SK-N-SH treated with all-trans-retinoic acid at 6 μM for 48 hours (cell line): ENCODE measurements around the gene NUP98.

ENCODE experiments used
- ATAC-seq: fragments of 200-7000 bp; cut with Tn5 transposase; 3 replicates; pipeline ENCODE4 v1.9.1; 2020; ENCODE audit warnings: mild to moderate bottlenecking, moderate library complexity
- BACH2 ChIP-seq: fragments of 250-450 bp; sonication (Bioruptor Pico); IDR thresholded peaks from 2 replicates; pipeline ENCODE4 v1.9.0; 2021; ENCODE audit warnings: mild to moderate bottlenecking, borderline replicate concordance
- CREB5 ChIP-seq: fragments of 250-450 bp; sonication (Bioruptor Pico); IDR thresholded peaks from 2 replicates; pipeline ENCODE4 v1.5.1; 2020; ENCODE audit warnings: low read depth, mild to moderate bottlenecking, moderate library complexity
- CSDC2 ChIP-seq: fragments of 250-450 bp; sonication (Bioruptor Pico); IDR thresholded peaks from 2 replicates; pipeline ENCODE4 v1.5.0; 2020; ENCODE audit warnings: mild to moderate bottlenecking, moderate library complexity
- ESRRG ChIP-seq: fragments of 250-450 bp; sonication (Bioruptor Pico); IDR thresholded peaks from 2 replicates; pipeline ENCODE4 v1.6.1; 2021; ENCODE audit warnings: mild to moderate bottlenecking
- GLIS3 ChIP-seq: fragments of 250-450 bp; sonication (Bioruptor Pico); IDR thresholded peaks from 2 replicates; pipeline ENCODE4 v1.5.0; 2020; ENCODE audit warnings: mild to moderate bottlenecking, moderate library complexity
- ISL1 ChIP-seq: fragments of 250-450 bp; sonication (Bioruptor Pico); IDR thresholded peaks from 2 replicates; pipeline ENCODE4 v2.1.2; 2022; ENCODE audit warnings: mild to moderate bottlenecking, moderate library complexity
- POU6F1 ChIP-seq: fragments of 250-450 bp; sonication (Bioruptor Pico); IDR thresholded peaks from 2 replicates; pipeline ENCODE4 v1.8.0; 2021; ENCODE audit warnings: low read depth, mild to moderate bottlenecking, moderate library complexity, borderline replicate concordance
- PPARA ChIP-seq: fragments of 250-450 bp; sonication (Bioruptor Pico); IDR thresholded peaks from 2 replicates; pipeline ENCODE4 v1.5.0; 2020; ENCODE audit warnings: mild to moderate bottlenecking, borderline replicate concordance
- TCF4 ChIP-seq: fragments of 250-450 bp; sonication (Bioruptor Pico); IDR thresholded peaks from 2 replicates; pipeline ENCODE4 v1.8.0; 2021; ENCODE audit warnings: mild to moderate bottlenecking, moderate library complexity, borderline replicate concordance
- TOX ChIP-seq: fragments of 250-450 bp; sonication (Bioruptor Pico); IDR thresholded peaks from 2 replicates; pipeline ENCODE4 v1.8.0; 2021; ENCODE audit warnings: mild to moderate bottlenecking, moderate library complexity, borderline replicate concordance
- ZFP3 ChIP-seq: fragments of 250-450 bp; sonication (Bioruptor Pico); IDR thresholded peaks from 2 replicates; pipeline ENCODE4 v1.5.0; 2020; ENCODE audit warnings: mild to moderate bottlenecking, moderate library complexity
- ZFP30 ChIP-seq: fragments of 450-650 bp; formaldehyde crosslinking; IDR thresholded peaks from 2 replicates; pipeline ENCODE4 v1.5.0; 2022; ENCODE audit warnings: mild to moderate bottlenecking, moderate library complexity
- ZNF565 ChIP-seq: fragments of 450-650 bp; formaldehyde crosslinking; conservative IDR thresholded peaks from 2 replicates; pipeline ENCODE4 v1.5.0; 2020; ENCODE audit warnings: low read depth, mild to moderate bottlenecking, moderate library complexity
- ZNF70 ChIP-seq: fragments of 450-650 bp; formaldehyde crosslinking; IDR thresholded peaks from 2 replicates; pipeline ENCODE4 v1.5.0; 2020; ENCODE audit warnings: mild to moderate bottlenecking, moderate library complexity
- ZNF8 ChIP-seq: fragments of 450-650 bp; formaldehyde crosslinking; IDR thresholded peaks from 2 replicates; pipeline ENCODE4 v1.5.0; 2020; ENCODE audit warnings: mild to moderate bottlenecking, moderate library complexity
- TF ChIP-seq, protein P1 (sequence below): fragments of 250-450 bp; sonication (Bioruptor Pico); IDR thresholded peaks from 2 replicates; pipeline ENCODE4 v1.8.0; 2020; ENCODE audit warnings: mild to moderate bottlenecking, moderate library complexity, borderline replicate concordance
- TF ChIP-seq, protein P2 (sequence below): fragments of 250-450 bp; sonication (Bioruptor Pico); IDR thresholded peaks from 2 replicates; pipeline ENCODE4 v1.5.0; 2020; ENCODE audit warnings: mild to moderate bottlenecking, moderate library complexity

NUP98 gene

DNA sequence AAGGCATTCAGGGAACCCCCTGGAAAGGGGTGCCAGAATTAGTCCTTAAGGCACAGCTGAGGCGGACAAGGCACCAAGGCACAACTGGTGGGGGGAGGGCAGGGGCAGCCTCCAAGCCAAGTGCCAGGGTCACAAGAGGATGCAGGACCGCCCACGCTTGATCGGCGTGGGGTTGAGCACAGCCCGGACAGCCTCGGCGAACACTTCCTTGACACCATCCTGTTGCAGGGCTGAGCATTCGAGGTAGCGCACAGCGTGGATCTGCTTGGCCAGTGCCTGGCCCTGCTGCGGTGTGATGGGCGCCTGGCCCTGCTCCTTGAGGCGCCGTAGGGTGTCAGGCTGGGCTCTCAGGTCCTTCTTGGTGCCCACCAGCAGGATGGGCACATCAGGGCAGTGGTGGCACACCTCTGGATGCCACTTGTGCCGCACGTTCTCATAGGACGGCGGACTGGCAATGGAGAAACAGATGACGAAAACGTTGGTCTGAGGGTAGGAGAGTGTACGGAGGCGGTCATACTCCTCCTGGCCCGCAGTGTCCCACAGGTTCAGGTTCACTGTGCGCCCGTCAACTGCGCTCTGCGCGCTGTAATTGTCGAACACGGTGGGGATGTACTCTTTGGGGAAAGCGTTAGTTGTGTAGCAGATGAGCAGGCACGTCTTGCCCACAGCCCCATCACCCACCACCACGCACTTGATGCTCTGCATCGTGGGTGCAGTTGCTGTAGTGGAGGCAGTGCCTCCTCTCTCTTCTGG is 30.3 kb upstream of the NUP98 start:
- ATAC-seq = no peak
- TF ChIP-seq CSDC2 (CRISPR knock-in tag) (no peak), GLIS3 (CRISPR knock-in tag) (no peak), CREB5 (CRISPR knock-in tag) (no peak), POU6F1 (no peak), ZFP30 (CRISPR knock-in tag) (no peak), BACH2 (no peak)
- TF ChIP-seq, protein P1, sequence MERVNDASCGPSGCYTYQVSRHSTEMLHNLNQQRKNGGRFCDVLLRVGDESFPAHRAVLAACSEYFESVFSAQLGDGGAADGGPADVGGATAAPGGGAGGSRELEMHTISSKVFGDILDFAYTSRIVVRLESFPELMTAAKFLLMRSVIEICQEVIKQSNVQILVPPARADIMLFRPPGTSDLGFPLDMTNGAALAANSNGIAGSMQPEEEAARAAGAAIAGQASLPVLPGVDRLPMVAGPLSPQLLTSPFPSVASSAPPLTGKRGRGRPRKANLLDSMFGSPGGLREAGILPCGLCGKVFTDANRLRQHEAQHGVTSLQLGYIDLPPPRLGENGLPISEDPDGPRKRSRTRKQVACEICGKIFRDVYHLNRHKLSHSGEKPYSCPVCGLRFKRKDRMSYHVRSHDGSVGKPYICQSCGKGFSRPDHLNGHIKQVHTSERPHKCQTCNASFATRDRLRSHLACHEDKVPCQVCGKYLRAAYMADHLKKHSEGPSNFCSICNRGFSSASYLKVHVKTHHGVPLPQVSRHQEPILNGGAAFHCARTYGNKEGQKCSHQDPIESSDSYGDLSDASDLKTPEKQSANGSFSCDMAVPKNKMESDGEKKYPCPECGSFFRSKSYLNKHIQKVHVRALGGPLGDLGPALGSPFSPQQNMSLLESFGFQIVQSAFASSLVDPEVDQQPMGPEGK (CRISPR knock-in tag) = no peak

DNA sequence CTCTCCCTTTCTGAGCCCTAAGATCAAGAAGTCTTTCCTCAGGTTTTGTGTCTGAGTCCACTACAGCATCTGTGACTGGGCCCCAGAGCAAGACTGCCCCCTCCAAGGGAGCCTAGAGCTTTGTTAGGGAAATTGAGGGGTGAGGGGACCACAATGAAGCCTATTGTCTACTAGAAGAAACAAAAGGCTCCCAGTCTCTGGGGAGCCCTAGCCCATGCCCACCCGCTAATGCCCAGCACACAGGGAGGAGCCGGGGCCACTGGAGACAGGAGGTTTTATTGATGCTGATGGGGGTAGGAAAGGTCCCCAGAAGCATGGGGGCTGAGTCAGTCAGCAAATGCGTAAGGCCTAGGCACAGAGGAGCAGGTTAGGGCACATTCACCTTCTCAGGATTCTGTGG is 29.4 kb upstream of the NUP98 start:
- ATAC-seq = no peak

DNA sequence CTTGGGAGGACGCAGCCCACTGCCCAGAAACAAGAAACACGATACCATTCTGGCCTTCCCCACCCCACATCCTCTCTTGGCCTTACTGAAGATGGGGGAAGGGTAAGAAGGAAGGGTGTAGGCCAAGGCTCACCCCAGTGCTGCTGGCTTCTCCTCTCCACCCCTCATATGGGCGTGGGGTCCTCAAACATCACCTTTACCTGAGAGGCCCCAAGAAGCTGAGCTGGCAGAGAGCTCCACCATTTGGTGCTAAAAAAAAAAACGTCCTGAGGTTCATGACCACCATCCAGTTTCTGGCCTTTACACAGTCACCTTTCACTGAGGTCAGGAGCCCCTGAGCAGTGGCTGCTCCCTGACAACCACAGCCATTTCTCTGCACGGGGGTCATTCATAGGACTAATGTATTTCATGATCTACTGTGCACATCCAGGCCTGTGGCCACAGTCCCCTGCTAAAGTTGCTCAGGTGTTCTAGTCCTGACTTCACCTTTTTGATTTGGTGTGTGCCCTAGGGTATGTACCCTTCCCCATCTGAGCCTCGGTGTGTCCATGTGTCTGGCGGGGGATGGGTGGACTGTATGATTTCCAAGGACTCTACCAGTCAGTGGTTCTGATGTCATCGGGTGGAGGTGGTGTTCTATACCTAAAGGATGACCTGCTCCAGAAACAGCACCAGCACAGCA is 28.3 kb upstream of the NUP98 start:
- TF ChIP-seq ZFP30 (CRISPR knock-in tag) (no peak), TCF4 (no peak), ZNF70 (no peak), PPARA (CRISPR knock-in tag) (no peak), GLIS3 (CRISPR knock-in tag) (no peak), ZNF8 (CRISPR knock-in tag) (no peak), CREB5 (CRISPR knock-in tag) (no peak), ESRRG (CRISPR knock-in tag) (no peak), ISL1 (no peak), POU6F1 (no peak), TOX (CRISPR knock-in tag) (no peak), ZFP3 (no peak)
- TF ChIP-seq, protein P2, sequence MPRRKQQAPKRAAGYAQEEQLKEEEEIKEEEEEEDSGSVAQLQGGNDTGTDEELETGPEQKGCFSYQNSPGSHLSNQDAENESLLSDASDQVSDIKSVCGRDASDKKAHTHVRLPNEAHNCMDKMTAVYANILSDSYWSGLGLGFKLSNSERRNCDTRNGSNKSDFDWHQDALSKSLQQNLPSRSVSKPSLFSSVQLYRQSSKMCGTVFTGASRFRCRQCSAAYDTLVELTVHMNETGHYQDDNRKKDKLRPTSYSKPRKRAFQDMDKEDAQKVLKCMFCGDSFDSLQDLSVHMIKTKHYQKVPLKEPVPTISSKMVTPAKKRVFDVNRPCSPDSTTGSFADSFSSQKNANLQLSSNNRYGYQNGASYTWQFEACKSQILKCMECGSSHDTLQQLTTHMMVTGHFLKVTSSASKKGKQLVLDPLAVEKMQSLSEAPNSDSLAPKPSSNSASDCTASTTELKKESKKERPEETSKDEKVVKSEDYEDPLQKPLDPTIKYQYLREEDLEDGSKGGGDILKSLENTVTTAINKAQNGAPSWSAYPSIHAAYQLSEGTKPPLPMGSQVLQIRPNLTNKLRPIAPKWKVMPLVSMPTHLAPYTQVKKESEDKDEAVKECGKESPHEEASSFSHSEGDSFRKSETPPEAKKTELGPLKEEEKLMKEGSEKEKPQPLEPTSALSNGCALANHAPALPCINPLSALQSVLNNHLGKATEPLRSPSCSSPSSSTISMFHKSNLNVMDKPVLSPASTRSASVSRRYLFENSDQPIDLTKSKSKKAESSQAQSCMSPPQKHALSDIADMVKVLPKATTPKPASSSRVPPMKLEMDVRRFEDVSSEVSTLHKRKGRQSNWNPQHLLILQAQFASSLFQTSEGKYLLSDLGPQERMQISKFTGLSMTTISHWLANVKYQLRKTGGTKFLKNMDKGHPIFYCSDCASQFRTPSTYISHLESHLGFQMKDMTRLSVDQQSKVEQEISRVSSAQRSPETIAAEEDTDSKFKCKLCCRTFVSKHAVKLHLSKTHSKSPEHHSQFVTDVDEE (CRISPR knock-in tag) = no peak
- TF ChIP-seq, all 23 proteins: peak for 0
- no peak for ATAC-seq

More for the DNA sequence above, 29.4 kb upstream of the NUP98 start:
- TF ChIP-seq PPARA (CRISPR knock-in tag) (no peak), ZNF565 (no peak), BACH2 (no peak), ZNF8 (CRISPR knock-in tag) (no peak), GLIS3 (CRISPR knock-in tag) (no peak)
